GM18517 (cell line): ENCODE results near the gene ALDH5A1.
"Not testable (repeated sequence)": the region's sequence is repeated elsewhere in the genome, so short reads cannot be mapped to it uniquely, and the experiment has no call there.

Experiments
- ATAC-seq: cut with Tn5 transposase; IDR thresholded peaks from one replicate; pipeline ENCODE4 v1.9.1; 2021; ENCODE audit warnings: mild to moderate bottlenecking, moderate library complexity; ENCODE audit not compliant: unreplicated experiment

The ALDH5A1 gene

DNA sequence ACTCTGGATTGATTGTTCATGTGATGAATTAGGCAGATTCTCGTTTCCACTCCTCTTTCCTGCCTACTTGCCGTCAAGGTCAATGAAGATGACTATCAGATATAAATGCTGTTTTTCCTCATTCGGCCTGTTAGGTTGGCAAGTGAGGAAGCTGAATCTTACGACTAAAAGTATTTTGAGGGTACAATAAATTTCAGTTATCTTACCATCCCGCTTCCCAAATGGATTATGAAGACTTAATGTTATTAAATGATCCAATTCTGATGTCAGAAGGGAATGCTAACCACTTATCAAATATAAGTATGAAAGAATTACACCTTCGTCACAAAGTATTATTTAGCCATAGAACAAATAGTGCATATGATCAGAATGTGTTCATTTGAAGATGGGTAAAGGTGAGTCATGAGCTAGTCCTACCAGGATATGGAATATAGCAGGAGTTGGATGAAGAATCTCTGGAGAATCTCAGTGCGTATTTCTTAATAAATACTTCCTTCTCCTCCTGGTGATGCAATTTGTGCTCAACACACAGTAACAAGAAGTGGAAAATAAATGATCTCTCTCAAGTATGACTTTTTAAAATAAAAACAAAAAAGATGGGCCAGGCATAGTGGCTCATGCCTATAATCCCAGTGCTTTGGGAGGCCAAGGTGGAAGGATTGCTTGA is 10.0 kb upstream of the ALDH5A1 start:
- ATAC-seq = no peak

DNA sequence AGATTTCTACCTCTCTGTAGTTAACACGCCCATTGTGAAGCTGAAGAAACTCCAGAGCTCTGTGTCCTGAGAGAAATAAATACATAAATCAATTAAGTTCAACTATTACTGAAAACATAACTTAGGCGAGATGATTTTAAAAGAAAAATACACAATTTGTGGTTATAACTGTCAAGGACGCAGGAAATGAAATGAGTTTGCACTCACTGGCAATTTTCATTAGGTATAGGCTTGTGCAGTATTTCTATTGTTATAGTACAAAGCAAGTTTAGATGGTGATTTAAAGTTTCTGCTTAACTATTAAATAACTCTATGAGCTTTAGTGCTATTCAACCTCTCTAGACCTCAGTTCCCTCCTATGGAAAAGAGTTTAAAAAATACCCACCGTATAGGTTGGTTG is 8.7 kb upstream of the ALDH5A1 start:
- ATAC-seq = no peak

- ATAC-seq = no peak
Measured at GRCh38 chr6:24489470-24489869, 5.3 kb upstream of the ALDH5A1 start, which contains the start of gene GPLD1. TSS of gene GPLD1 (minus strand) at chr6:24489578. CDS start at chr6:24489511, 67 bp downstream.

DNA sequence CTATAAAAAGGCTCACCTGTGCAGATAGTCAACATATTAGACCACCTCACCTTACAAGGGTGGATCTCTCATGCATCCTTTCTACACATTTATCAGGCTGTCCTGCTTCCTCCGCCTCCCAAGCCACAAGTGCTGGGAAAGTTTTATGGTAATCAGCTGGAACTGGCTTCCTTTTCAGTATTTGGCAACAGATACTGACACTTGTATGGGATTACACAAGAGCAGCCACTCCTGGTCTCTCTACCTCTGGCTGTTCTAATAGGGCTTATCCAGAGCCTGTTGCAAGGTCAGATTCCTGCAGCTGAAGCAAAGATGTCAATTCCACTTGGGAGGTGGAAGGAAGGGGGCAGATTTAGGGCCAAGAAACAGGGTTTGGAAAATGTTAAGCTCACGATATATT is 4.9 kb upstream of the ALDH5A1 start:
- no peak for ATAC-seq

DNA sequence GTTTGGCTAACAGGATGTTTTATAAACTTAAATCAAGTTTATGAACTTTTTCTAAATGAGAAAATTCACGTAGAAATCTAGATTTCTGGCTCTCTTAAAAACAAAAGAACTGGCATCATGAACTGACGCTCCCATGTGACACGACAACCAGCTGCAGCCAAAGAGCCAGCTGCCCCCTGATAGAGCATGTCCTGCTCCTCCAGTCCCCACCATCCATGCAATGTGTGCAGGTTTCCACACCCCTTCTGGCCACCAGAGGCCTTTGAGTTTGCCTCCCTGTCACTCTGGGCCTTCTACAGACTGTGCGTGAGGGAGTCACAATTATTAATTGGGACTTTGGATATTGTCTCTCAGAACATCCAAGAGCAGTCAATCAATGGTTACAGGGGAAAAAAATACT is 3.8 kb upstream of the ALDH5A1 start:
- no peak for ATAC-seq

- ATAC-seq = no peak
Measured at GRCh38 chr6:24492475-24492874, 2.3 kb upstream of the ALDH5A1 start.

DNA sequence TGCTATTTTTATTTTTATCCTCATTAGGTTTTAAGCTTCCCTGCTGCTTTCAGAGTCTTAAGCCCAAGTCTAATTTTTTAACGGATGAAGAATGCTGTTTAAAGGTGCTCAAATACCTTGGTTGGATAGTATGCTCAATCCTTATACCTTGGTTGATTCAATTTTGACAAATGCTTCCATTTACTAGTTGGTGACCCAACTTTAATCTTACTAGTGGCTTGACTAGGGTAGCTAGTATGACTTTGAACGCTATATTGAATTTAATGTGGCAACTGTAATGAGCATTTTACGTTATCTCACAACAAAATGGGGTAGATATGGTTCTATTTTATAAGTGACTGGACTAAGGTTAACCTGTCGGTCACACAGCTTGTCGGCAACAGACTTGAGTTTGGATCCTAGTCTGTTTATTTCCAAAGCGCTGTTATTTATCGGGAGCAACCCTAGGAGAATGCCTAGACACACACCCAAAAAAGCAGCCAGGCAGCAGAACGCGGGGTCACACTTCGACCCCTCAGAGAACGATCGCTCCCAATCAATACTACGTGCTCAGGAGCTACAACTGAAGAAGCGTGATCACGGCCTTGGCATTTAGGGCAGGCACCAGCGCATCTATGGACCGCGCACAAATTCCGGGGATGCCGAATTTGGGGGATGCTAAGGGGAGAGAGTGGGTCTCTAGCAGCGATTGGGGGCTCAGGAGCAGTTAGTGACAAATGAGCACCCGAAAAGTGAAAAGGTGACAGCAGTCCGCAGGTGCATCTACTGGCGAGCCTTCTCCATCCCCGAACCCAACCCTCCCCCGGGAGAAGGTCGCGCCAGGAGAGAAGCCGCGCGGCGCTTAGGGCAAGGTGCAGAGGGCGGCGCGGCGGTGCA is 586 bp upstream of the ALDH5A1 start:
- ATAC-seq = peak; percentile 9

DNA sequence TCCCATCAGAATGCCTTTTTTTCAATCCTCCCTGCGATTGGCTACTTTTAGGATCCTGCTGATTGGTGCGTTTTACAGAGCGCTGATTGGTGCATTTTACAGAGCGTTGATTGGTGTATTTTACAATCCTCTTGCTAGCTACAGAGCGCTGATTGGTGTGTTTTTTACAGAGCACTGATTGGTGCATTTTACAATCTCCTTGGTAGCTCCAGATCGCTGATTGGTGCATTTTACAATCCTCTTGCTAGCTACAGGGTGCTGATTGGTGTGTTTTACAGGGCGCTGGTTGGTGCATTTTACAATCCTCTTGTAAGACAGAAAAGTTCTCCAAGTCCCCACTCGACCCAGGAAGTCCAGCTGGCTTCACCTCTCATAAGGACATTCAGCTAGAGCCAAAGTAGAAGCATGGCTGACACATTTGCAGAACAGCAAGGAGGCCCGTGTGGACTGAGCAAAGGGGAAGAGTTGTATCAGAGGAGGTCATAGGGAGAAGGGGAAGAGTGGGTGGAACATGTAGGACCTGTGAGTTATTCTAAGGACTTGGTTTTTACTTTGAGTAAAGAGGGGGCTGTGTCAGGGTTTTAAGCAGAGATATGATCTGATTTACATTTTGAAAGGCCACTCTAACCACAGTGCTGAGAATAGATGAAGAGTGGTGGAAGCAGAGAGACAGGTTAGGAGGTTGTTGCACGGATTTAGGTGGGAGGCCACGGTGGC is 2.6 kb downstream of the ALDH5A1 start:
- no peak for ATAC-seq

GRCh38 chr6:24500683-24501082 is 5.9 kb downstream of the ALDH5A1 start:
- ATAC-seq = no peak

- ATAC-seq = no peak
Measured at GRCh38 chr6:24501374-24501773, 6.6 kb downstream of the ALDH5A1 start.

DNA sequence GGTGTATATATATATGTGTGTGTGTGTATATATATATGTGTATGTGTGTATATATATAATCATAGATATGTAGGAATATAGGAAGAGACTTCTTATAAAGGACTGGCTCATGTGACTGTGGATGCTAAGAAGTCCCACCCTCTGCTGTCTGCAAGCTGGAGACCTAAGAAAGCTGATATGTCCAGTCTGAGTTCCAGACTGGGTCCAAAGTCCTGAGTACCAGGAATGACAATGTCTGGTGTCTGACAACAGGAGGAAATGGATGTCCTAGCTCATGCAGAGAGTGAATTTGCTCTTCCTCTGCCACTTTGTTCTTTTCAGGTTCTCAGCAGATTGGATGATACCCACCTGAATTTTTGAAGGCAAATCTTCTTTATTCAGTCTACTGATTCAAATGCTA is 7.1 kb downstream of the ALDH5A1 start:
- no peak for ATAC-seq

GRCh38 chr6:24504287-24504648 is 9.5 kb downstream of the ALDH5A1 start:
- no peak for ATAC-seq

DNA sequence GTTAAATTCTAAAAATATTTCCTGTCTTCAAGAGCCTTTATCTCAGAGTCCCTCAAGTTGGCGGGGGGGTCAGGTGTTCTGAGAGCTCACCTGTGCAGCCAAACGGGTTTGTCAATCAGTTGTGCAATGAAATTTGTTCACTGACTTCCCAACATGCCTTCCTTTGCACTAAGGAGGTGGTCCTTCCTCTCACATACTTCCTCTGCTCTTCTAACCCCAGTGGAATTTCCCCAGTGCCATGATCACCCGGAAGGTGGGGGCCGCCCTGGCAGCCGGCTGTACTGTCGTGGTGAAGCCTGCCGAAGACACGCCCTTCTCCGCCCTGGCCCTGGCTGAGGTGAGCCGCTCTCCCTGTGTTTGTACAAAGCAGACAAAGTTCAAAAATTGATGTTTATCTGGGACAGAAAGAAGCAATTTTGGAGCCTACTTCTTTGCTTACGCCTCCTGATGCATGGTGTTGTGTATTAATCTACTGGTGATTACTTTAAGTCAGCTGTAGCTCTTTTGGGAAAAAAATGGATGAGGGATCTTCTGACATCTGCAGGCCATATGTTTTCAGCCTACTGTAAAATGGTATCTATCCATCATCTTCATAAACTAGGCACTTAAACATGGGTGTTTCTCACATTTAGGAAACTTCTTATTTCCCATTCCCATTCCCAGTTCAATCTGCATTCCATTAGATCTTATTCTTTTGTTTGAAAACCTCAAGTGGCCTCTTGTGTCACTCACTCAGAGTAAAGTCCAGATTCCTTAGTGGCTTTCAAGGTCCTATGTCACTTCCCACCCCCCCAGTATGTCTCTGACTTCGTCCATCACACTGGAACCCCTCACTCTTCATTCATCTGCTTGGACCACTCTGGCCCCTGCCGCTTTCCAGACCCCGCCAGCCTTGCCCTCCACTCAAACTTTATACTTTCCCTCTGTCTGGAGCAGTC is 10.1 kb downstream of the ALDH5A1 start:
- ATAC-seq = no peak

GRCh38 chr6:24506814-24507520 is 12.2 kb downstream of the ALDH5A1 start:
- no peak for ATAC-seq

DNA sequence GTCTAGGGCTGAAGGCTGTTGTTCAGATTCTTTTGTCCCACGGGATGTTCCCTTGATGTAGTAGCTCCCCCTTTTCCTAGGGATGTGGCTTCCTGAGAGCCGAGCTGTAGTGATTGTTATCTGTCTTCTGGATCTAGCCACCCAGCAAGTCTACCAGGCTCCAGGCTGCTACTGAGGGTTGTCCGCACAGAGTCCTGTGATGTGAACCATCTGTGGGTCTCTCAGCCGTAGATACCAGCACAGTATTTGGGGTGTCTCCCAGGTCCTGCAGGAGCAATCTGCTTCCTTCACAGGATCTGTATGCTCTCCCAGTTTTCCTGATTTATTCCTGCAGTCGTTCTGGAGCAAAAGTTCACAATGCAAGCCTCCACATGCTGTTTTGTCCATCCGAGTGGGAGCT is 17.2 kb downstream of the ALDH5A1 start:
- not testable (repeated sequence) for ATAC-seq

- no peak for ATAC-seq
Measured at GRCh38 chr6:24513602-24514001, 18.8 kb downstream of the ALDH5A1 start.

DNA sequence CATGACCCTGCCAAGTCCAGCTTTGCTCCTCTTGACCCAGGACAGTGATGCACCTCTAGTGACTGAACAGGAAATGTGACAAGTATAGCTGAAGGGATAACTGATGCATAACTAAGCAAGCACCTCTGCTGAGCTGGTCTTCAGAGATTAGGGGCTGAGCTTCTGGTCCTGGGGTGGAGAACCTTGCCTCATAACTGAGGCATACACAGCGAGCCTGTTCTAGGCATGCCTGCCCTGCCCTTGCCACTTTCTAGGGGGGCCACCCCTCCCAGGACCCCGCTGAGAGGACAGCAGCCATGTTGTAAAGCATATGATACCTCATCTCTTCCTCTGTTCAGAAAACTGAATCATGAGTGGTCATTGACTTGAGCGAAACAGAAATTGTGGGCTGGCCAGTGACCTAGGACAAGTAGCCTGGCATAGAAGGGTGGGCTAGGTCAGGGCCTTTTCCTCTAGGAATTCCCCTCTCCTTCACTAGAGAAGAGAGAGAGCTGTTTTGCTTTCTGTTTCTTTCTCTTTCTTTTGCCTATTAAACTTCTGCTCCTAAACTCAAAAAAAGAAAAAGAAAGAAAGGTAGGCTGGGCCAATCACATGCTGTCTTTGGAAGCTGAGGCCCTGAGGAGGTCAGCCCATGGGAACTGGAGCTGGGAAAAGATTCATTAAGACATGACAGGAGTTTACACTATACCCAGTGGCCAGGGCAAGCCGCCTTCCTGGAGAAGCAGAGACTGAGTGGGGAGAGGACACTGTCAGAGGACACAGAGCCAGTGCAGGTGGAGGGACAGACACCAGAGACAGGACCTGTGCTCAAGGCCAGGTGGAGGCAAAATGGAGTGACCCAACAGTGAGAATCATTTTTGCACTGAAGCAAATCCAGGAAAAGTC is 23.1 kb downstream of the ALDH5A1 start:
- ATAC-seq = peak; percentile 60

GRCh38 chr6:24520929-24521546 is 26.3 kb downstream of the ALDH5A1 start:
- ATAC-seq = no peak
